Lung (tissue), 12 donors: Measurements from ENCODE around the gene EMILIN3. TPM values are rescaled to one million over a fixed set of nuclear protein-coding genes. Genes with fewer than 3 reads are reported as not detected.

Experiments
- ATAC-seq: fragments of 200-7000 bp; cut with Tn5 transposase; one replicate; pipeline ENCODE4 v1.9.1; 2020; ENCODE audit warnings: moderate number of reproducible peaks; ENCODE audit not compliant: insufficient read depth, low FRiP score
- DNase-seq, 3 donors: peaks; one replicate each; pipeline ENCODE4 v3.0.0-alpha.2; 2013 to 2017
- H3K27ac ChIP-seq, 2 donors: one replicate each; pipeline ENCODE4 v1.5.1; 2013; ENCODE audit warnings: mild to moderate bottlenecking in 2 of 2, moderate library complexity in 2 of 2, control low read depth in 1 of 2, inconsistent platforms in 1 of 2, low read depth in 1 of 2, low read length in 1 of 2
- H3K27me3 ChIP-seq, 3 donors: one replicate each; pipeline ENCODE4 v1.5.1; 2013; ENCODE audit warnings: low read length in 2 of 3; ENCODE audit not compliant: control insufficient read depth in 3 of 3, insufficient read depth in 3 of 3
- H3K36me3 ChIP-seq, 4 donors: one replicate each; pipeline ENCODE4 v1.5.1; 2013; ENCODE audit warnings: low read length in 4 of 4, mild to moderate bottlenecking in 1 of 4, moderate library complexity in 1 of 4; ENCODE audit not compliant: control insufficient read depth in 4 of 4, insufficient read depth in 4 of 4
- H3K4me1 ChIP-seq, 5 donors: one replicate each; pipeline ENCODE4 v1.5.1; 2013; ENCODE audit warnings: low read length in 5 of 5, mild to moderate bottlenecking in 2 of 5, moderate library complexity in 1 of 5; ENCODE audit not compliant: control insufficient read depth in 5 of 5, insufficient read depth in 5 of 5
- H3K4me3 ChIP-seq: one replicate; pipeline ENCODE4 v1.5.1; 2013; ENCODE audit warnings: mild to moderate bottlenecking, control low read depth, moderate library complexity
- H3K9ac ChIP-seq, 2 donors: one replicate each; pipeline ENCODE4 v1.5.1; 2013; ENCODE audit warnings: low read length in 2 of 2, control low read depth in 1 of 2; ENCODE audit not compliant: insufficient read depth in 1 of 2
- H3K9me3 ChIP-seq, 4 donors: one replicate each; pipeline ENCODE4 v1.5.1; 2013; ENCODE audit warnings: low read length in 3 of 4, mild to moderate bottlenecking in 1 of 4, moderate library complexity in 1 of 4; ENCODE audit not compliant: control insufficient read depth in 4 of 4, insufficient read depth in 3 of 4
- WGBS, 2 donors: extraction: QIAGEN DNeasy Blood & Tissue Kit; methylation state at CpG; one replicate each; pipeline ENCODE4 v1.1.7; 2013; 5-methylcytosine and 5-hydroxymethylcytosine counted together
- polyA plus RNA-seq, 2 donors: library from polyadenylated mRNA; stranded (reverse); fragments of 200-250 nt; gene quantifications; one replicate each; pipeline ENCODE4 v1.2.1, GENCODE V29; 2013
- total RNA-seq, 2 donors: library from RNA; depleted of rRNA in 1 of 2; stranded (reverse); fragments of >200 nt in 1 of 2; gene quantifications; one replicate each; pipeline ENCODE4 v1.2.1, GENCODE V29; 2014 to 2021
- TF ChIP-seq, protein P1 (sequence below): IDR thresholded peaks from 2 replicates; pipeline ENCODE4 v1.5.1; 2012; ENCODE audit warnings: mild to moderate bottlenecking; ENCODE audit errors: control extremely low read depth, extremely low read depth
- donor health status: control.
- donor health status: control.
- donor health status: Bipolar disorder and iron deficiency.
- donor health status: healthy.
- donor health status: DM: yes; HTN: yes; CAD: no.

The EMILIN3 gene
- total and polyA plus RNA-seq, 4 donors = 0.06 to 1.7 (median 0.29) TPM

DNA sequence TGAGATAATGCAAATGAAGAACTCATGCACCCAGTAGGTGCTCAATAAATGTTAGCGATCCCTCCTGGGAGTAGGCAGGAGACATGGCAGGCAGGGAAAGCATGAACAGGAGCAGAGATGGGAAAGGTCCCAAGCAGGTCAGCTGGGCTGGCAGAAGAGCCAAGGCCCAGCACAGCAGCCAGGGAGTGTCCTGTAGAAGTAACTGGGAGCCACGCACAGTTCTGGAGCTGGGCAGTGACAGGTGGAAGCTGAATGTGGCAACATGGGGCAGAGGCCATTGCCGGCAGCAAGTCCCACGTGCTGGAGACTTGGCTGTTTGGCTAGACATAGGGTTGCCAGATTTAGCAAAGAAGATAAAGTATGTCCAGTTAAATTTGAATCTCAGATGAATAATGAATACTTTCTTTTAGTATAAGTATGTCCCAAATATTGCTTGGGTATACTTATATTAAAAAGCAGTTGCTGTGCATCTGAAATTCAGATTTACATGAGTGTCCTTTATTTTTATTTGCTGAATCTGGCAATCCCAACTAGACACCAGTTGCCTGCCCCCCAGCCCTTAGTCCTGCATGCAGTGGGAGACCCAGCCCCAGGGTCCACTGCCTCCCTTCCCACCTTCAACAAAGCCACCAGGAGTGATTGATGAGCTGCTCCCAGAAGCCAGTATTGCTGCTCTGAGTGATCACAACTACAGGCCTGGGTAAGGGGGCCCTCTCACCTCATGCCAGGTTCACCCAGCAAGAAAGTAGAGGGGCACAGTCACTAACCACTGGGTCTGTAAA is 29.7 kb downstream of the EMILIN3 start:
- Histone ChIP-seq H3K36me3 (no peaks in the 10 kb centered on the region), H3K9me3 (peaks cover 0 to 1% (median 0%) of the 10 kb centered on the region in 4 donors), H3K27ac (no peak overlapping the region), H3K4me1 (peaks cover 0 to 22% (median 6%) of the 10 kb centered on the region in 5 donors), H3K27me3 (no peaks in the 10 kb centered on the region), H3K4me3 (no peak overlapping the region), H3K9ac (no peak overlapping the region)
- WGBS, 2 donors = 94 to 96% methylated on average over 4 of the region's 4 CpGs
- ATAC-seq (no peak), DNase-seq (no peak)
- TF ChIP-seq, protein P1, sequence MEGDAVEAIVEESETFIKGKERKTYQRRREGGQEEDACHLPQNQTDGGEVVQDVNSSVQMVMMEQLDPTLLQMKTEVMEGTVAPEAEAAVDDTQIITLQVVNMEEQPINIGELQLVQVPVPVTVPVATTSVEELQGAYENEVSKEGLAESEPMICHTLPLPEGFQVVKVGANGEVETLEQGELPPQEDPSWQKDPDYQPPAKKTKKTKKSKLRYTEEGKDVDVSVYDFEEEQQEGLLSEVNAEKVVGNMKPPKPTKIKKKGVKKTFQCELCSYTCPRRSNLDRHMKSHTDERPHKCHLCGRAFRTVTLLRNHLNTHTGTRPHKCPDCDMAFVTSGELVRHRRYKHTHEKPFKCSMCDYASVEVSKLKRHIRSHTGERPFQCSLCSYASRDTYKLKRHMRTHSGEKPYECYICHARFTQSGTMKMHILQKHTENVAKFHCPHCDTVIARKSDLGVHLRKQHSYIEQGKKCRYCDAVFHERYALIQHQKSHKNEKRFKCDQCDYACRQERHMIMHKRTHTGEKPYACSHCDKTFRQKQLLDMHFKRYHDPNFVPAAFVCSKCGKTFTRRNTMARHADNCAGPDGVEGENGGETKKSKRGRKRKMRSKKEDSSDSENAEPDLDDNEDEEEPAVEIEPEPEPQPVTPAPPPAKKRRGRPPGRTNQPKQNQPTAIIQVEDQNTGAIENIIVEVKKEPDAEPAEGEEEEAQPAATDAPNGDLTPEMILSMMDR = no peak

- peaks cover 0 to 14% (median 6%) of the 10 kb centered on the region in 5 donors for H3K4me1 ChIP-seq
- no peak overlapping the region for H3K27ac ChIP-seq
- TF ChIP-seq, protein P1 = no peak
- no peaks in the 10 kb centered on the region for H3K27me3 ChIP-seq
- no peak for ATAC-seq
- H3K36me3 ChIP-seq = no peaks in the 10 kb centered on the region
- H3K4me3 ChIP-seq = no peak overlapping the region
- no peaks in the 10 kb centered on the region for H3K9me3 ChIP-seq
- no peak overlapping the region for H3K9ac ChIP-seq
- 88 to 90% methylated on average over 1 of the region's 1 CpG for WGBS, 2 donors
- DNase-seq = no peak
Measured at GRCh38 chr20:41335591-41335990, 31.0 kb downstream of the EMILIN3 start.

GRCh38 chr20:41334443-41335421 is 31.9 kb downstream of the EMILIN3 start:
- no peak overlapping the region for H3K9ac ChIP-seq
- peak overlapping the region; percentile 22 to 41 for H3K27ac ChIP-seq
- ATAC-seq (no peak), DNase-seq (peak in 2 of 3 donors; percentile 46 to 67)
- no peaks in the 10 kb centered on the region for H3K9me3 ChIP-seq
- peaks cover 0 to 18% (median 6%) of the 10 kb centered on the region in 5 donors for H3K4me1 ChIP-seq
- WGBS, 2 donors = 73 to 81% methylated on average over 15 of the region's 15 CpGs
- no peaks in the 10 kb centered on the region for H3K27me3 ChIP-seq
- TF ChIP-seq, protein P1 = no peak
- no peak overlapping the region for H3K4me3 ChIP-seq
- no peaks in the 10 kb centered on the region for H3K36me3 ChIP-seq
